NCI-H446 (cell line): Measurements from ENCODE around the gene TRIM65.

ENCODE experiments used
- DNase-seq, 2 experiments: peaks; one replicate each; lab custom pipeline; 2025; lab: John Stamatoyannopoulos, UW

The TRIM65 gene

GRCh38 chr17:75917141-75917916, 20.6 kb upstream of the TRIM65 start:
- no peak for DNase-seq

GRCh38 chr17:75915268-75915667, 18.5 kb upstream of the TRIM65 start:
- no peak for DNase-seq

- no peak for DNase-seq
Measured at GRCh38 chr17:75914643-75915267, 18.0 kb upstream of the TRIM65 start.

GRCh38 chr17:75913537-75914210, 16.9 kb upstream of the TRIM65 start:
- no peak for DNase-seq

GRCh38 chr17:75910699-75911098, 13.9 kb upstream of the TRIM65 start:
- DNase-seq, result no peak

GRCh38 chr17:75909812-75910274, 13.1 kb upstream of the TRIM65 start:
- DNase-seq, result peak in 1 of 2 experiments; percentile 40

- no peak for DNase-seq
Measured at GRCh38 chr17:75909051-75909811, 12.5 kb upstream of the TRIM65 start.

GRCh38 chr17:75908201-75908600, 11.4 kb upstream of the TRIM65 start:
- DNase-seq, result no peak

- no peak for DNase-seq
Measured at GRCh38 chr17:75906143-75906884, 9.6 kb upstream of the TRIM65 start.

- peak; percentile 91 to 98 for DNase-seq
Measured at GRCh38 chr17:75904749-75905521, 8.2 kb upstream of the TRIM65 start, which contains the start of gene MRPL38. Gene MRPL38 (minus strand): TSS chr17:75904884. CDS start chr17:75904875, 9 bp downstream.

- DNase-seq, result no peak
Measured at GRCh38 chr17:75902406-75902805, 5.7 kb upstream of the TRIM65 start.

GRCh38 chr17:75901727-75902126, 5.0 kb upstream of the TRIM65 start:
- DNase-seq, result no peak

- no peak for DNase-seq
Measured at GRCh38 chr17:75900691-75901533, 4.2 kb upstream of the TRIM65 start.

GRCh38 chr17:75899767-75900468, 3.2 kb upstream of the TRIM65 start:
- no peak for DNase-seq

- DNase-seq, result no peak
Measured at GRCh38 chr17:75899353-75899752, 2.6 kb upstream of the TRIM65 start.

GRCh38 chr17:75898791-75899190, 2.0 kb upstream of the TRIM65 start:
- no peak for DNase-seq

- DNase-seq, result no peak
Measured at GRCh38 chr17:75898065-75898464, 1.3 kb upstream of the TRIM65 start.

GRCh38 chr17:75897160-75898019, 639 bp upstream of the TRIM65 start:
- no peak for DNase-seq
